ENCODE data around the gene VAV3. TPM values are rescaled to one million over a fixed set of nuclear protein-coding genes. Genes with fewer than 3 reads are reported as not detected.

Gene VAV3
- total and polyA plus RNA-seq, 10 of the 15 experiments (the other 5 are each of a cell fraction or from before 2014, with no cell fraction given) = 0.84 to 5.5 (median 3.4) TPM

- no peak for TF ChIP-seq HDAC6 (IDR thresholded peaks at IDR 0.05; ENCODE audit: unreplicated experiment)
- peak in 1 of 2 experiments; percentile 21; a peak in 1 of 4 replicates for TF ChIP-seq IKZF2 (IDR thresholded peaks at IDR 0.05)
- TF ChIP-seq CBFB (IDR thresholded peaks at IDR 0.05; ENCODE audit: low read depth) = no peak
- TF ChIP-seq PKNOX1 (IDR thresholded peaks at IDR 0.05) = no peak
- TF ChIP-seq ZBTB33 (IDR thresholded peaks at IDR 0.05) = no peak
- peak in 1 of 2 experiments; percentile 25; a peak in 1 of 4 replicates for TF ChIP-seq ETV6 (conservative IDR thresholded peaks at IDR 0.05 in 1 of 2, IDR thresholded peaks at IDR 0.05 in 1 of 2; ENCODE audit: borderline replicate concordance in 1 of 2, low read depth in 1 of 2)
- 0 out of 2 replicates have a peak, but pooled peaks have one; percentile 16 for TF ChIP-seq RELB (IDR thresholded peaks at IDR 0.05; ENCODE audit: low read depth)
Observed at GRCh38 chr1:107897438-107898345, 67.3 kb downstream of the VAV3 start (continued).

Data from GM12878 (cell line).